Measurements from ENCODE around the gene ERO1B. TPM values are rescaled to one million over a fixed set of nuclear protein-coding genes. Genes with fewer than 3 reads are reported as not detected.

The ERO1B gene
- total RNA-seq, 1 donor from 2014 or later, result 7.2 TPM

DNA sequence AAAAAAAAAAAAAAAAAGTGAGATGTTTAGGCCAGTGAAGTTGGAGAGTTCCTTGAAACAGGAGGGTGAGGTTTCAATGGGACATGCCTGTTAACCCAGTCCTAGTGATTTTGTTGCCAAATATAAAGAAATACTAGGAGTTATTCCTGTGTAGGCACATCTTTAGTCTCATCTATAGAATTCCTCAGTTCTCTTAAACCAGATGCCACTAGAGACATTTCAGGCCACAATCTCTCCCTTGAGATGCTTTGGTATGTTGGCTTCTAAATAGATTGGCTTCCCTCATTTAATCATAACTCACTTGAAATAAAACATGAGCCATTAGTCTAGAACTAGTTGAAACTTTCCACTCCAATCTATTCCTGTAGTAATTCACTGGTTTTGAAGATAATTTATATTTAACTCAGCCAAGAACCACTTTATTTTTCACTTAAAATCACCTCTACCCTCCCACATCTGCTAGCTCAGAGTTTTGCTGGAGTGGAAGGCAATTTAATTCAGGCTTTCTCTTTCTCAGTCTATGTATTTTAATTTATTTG is 109.6 kb downstream of the ERO1B start:
- TF ChIP-seq, protein P1, sequence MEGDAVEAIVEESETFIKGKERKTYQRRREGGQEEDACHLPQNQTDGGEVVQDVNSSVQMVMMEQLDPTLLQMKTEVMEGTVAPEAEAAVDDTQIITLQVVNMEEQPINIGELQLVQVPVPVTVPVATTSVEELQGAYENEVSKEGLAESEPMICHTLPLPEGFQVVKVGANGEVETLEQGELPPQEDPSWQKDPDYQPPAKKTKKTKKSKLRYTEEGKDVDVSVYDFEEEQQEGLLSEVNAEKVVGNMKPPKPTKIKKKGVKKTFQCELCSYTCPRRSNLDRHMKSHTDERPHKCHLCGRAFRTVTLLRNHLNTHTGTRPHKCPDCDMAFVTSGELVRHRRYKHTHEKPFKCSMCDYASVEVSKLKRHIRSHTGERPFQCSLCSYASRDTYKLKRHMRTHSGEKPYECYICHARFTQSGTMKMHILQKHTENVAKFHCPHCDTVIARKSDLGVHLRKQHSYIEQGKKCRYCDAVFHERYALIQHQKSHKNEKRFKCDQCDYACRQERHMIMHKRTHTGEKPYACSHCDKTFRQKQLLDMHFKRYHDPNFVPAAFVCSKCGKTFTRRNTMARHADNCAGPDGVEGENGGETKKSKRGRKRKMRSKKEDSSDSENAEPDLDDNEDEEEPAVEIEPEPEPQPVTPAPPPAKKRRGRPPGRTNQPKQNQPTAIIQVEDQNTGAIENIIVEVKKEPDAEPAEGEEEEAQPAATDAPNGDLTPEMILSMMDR (IDR thresholded peaks at IDR 0.05; ENCODE audit: borderline replicate concordance), result no peak
- no peak overlapping the region for H3K27ac ChIP-seq (replicated peaks)
- peaks cover 10% of the 10 kb centered on the region for H3K4me1 ChIP-seq
- no peaks in the 10 kb centered on the region for H3K9me3 ChIP-seq (replicated peaks)
- no peaks in the 10 kb centered on the region for H3K27me3 ChIP-seq (ENCODE audit: low read depth)
- no peaks in the 10 kb centered on the region for H3K36me3 ChIP-seq
- no peak overlapping the region for H3K4me3 ChIP-seq
- DNase-seq, result no peak
- intact Hi-C loops (cut with micrococcal nuclease), result no loop called here

DNA sequence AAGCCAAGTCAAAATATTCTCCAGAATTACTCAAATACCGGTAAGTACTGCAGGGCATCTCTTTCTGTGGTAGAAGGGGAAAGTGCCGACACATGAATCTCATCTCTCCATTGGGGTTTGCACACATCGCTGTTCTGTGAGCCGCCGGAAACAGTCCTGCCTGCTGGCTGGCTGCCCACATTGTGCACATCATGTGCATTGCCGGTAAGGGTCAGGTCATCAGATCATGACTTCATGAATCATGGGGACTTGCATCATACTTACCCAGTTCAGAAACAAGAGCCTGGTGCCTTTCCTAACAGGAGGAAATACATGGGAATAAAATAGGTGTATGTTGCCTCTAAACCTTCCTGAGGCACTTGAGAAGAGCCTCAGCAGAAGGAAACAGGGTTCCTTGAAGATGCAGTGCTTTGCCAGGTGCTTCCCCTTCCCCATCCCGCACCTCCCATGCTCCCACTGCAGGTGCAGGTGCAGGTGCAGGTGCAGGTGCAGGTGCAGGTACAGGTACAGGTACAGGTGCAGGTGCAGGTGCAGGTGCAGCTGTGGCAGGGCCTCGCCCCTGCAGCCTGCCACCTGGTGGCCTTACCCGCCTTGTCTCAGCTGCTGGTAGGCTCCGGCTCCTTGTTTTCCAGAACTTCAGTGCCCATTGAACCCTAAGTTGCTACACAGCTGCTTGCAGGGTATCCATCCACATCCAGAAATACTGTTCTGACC is 112.9 kb downstream of the ERO1B start:
- Histone ChIP-seq H3K4me1 (peaks cover 18% of the 10 kb centered on the region), H3K27ac (replicated peaks) (no peak overlapping the region)

DNA sequence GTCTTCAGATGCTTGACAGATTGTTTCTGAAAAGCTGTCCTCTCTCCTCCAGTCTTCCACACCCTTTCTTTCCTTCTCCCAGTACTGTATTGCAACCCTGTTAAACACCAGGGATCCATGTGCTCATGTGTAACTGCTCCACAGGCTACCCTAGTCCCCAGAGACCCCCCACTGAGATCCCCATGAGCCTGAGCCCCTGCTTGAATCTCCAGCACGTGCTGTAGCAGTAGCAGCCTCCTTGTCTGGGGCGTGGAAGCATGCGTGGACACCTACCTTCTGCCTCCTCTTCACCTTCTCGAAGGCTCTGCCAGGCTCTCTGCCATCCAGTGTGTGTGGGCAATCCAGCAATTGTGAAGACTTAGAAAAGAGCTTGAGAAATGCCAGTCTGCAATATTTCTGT is 114.2 kb downstream of the ERO1B start:
- TF ChIP-seq, protein P1 (IDR thresholded peaks at IDR 0.05; ENCODE audit: borderline replicate concordance), result no peak
- peaks cover 24% of the 10 kb centered on the region for H3K4me1 ChIP-seq
- no peak overlapping the region for H3K4me3 ChIP-seq
- H3K36me3 ChIP-seq, result no peaks in the 10 kb centered on the region
- peaks cover 4% of the 10 kb centered on the region for H3K9me3 ChIP-seq (replicated peaks)
- no peak overlapping the region for H3K27ac ChIP-seq (replicated peaks)
- intact Hi-C loops (cut with micrococcal nuclease), result loop anchor here (2.0 kb wide), 1 partner anchor 45 kb away; no protein-coding TSS in a partner anchor
- no peaks in the 10 kb centered on the region for H3K27me3 ChIP-seq (ENCODE audit: low read depth)
- no peak for DNase-seq

More for the DNA sequence above, 112.9 kb downstream of the ERO1B start:
- TF ChIP-seq, protein P1 (IDR thresholded peaks at IDR 0.05; ENCODE audit: borderline replicate concordance), result no peak
- Histone ChIP-seq H3K9me3 (replicated peaks) (no peaks in the 10 kb centered on the region), H3K27me3 (ENCODE audit: low read depth) (no peaks in the 10 kb centered on the region), H3K36me3 (no peaks in the 10 kb centered on the region), H3K4me3 (no peak overlapping the region)
- intact Hi-C loops (cut with micrococcal nuclease), result no loop called here
- peak; percentile 40 for DNase-seq

DNA sequence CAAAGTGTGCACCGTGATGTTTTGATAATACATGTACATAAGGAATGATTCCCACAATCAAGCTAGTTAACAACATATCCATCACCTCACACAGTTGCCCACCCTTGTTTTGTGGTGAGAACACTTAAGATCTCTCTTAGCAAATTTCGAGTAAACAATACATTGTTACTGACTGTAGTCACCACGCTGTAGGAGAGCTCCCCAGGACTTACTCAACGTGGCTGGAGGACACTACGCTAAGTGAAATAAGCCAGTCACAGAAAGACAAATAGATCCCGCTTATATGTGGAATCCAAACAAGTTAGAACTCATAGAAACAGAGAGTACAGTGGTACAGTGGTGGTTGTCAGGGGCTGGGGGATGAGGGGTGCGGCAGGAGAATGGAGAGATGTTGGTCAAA is 114.6 kb downstream of the ERO1B start:
- DNase-seq, result no peak
- no peak overlapping the region for H3K27ac ChIP-seq (replicated peaks)
- H3K36me3 ChIP-seq, result no peaks in the 10 kb centered on the region
- no peaks in the 10 kb centered on the region for H3K27me3 ChIP-seq (ENCODE audit: low read depth)
- no peak overlapping the region for H3K4me3 ChIP-seq
- H3K4me1 ChIP-seq, result peaks cover 24% of the 10 kb centered on the region
- intact Hi-C loops (cut with micrococcal nuclease), result loop anchor here (2.0 kb wide), 1 partner anchor 44 kb away; no protein-coding TSS in a partner anchor
- TF ChIP-seq, protein P1 (IDR thresholded peaks at IDR 0.05; ENCODE audit: borderline replicate concordance), result no peak
- H3K9me3 ChIP-seq (replicated peaks), result peaks cover 8% of the 10 kb centered on the region

DNA sequence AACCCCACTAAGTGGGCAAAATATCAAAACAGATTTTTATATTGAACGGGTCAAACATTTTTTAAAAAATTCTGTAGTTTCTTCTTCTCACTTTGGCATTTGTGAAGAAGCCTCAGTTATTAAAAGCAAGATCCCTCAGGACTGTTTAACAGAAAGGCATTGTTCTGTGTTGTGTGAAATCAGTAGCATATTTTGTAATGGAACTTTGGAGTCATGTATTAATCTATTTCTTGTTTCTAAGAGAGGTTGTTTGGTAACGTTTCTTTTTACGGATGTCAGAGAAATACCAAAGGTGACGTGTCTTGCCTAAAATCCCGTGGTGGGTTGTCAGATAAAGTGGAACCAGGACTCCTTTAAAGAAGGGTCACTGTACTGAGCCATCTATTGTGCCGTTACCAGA is 115.7 kb downstream of the ERO1B start:
- Histone ChIP-seq H3K4me3 (no peak overlapping the region), H3K36me3 (no peaks in the 10 kb centered on the region), H3K27ac (replicated peaks) (no peak overlapping the region), H3K4me1 (peaks cover 24% of the 10 kb centered on the region), H3K9me3 (replicated peaks) (peaks cover 19% of the 10 kb centered on the region), H3K27me3 (ENCODE audit: low read depth) (no peaks in the 10 kb centered on the region)
- no peak for DNase-seq
- intact Hi-C loops (cut with micrococcal nuclease), result loop anchor here (2.0 kb wide), 1 partner anchor 43 kb away; no protein-coding TSS in a partner anchor
- TF ChIP-seq, protein P1 (IDR thresholded peaks at IDR 0.05; ENCODE audit: borderline replicate concordance), result no peak

Other genes with a start within 250 kb of the ERO1B start
- gene NID1, start 216.9 kb downstream of the ERO1B start, total RNA-seq, result 40.4 TPM
- 36.7 TPM for gene GPR137B, start 139.4 kb downstream of the ERO1B start, total RNA-seq
- gene EDARADD, start 112.3 kb upstream of the ERO1B start, total RNA-seq, result 1.4 TPM
- 76.5 TPM for gene LGALS8, start 242.0 kb upstream of the ERO1B start, total RNA-seq

All from left ventricle myocardium inferior (tissue), 1 donor.